ENCODE data around the gene DAGLB.
A peak's percentile ranks its signal among the peaks of the same experiment; 100 is the strongest.
"Not testable (repeated sequence)": the region's sequence is repeated elsewhere in the genome, so short reads cannot be mapped to it uniquely, and the experiment has no call there.

The DAGLB gene

GRCh38 chr7:6394114-6394513 is 53.6 kb downstream of the DAGLB start:
- no peak for DNase-seq

GRCh38 chr7:6393667-6394056 is 54.1 kb downstream of the DAGLB start:
- no peak for DNase-seq

- peak; percentile 30 for DNase-seq
Observed at GRCh38 chr7:6392712-6393666, 54.8 kb downstream of the DAGLB start.

- no peak for DNase-seq
Observed at GRCh38 chr7:6389728-6390127, 58.0 kb downstream of the DAGLB start.

GRCh38 chr7:6387734-6388294 is 59.9 kb downstream of the DAGLB start:
- DNase-seq: no peak

GRCh38 chr7:6386779-6387178 is 61.0 kb downstream of the DAGLB start:
- no peak for DNase-seq

GRCh38 chr7:6385909-6386560 is 61.7 kb downstream of the DAGLB start:
- DNase-seq: no peak

GRCh38 chr7:6385110-6385781 is 62.5 kb downstream of the DAGLB start:
- DNase-seq: peak; percentile 95

- no peak for DNase-seq
Observed at GRCh38 chr7:6384327-6384726, 63.4 kb downstream of the DAGLB start.

- DNase-seq: peak; percentile 29
Observed at GRCh38 chr7:6382817-6383216, 64.9 kb downstream of the DAGLB start.

GRCh38 chr7:6381846-6382245 is 65.9 kb downstream of the DAGLB start:
- DNase-seq: not testable (repeated sequence)

GRCh38 chr7:6380310-6381095 is 67.3 kb downstream of the DAGLB start:
- no peak for DNase-seq

GRCh38 chr7:6379886-6380285 is 67.9 kb downstream of the DAGLB start:
- no peak for DNase-seq

GRCh38 chr7:6378556-6378955 is 69.2 kb downstream of the DAGLB start:
- DNase-seq: not testable (repeated sequence)

GRCh38 chr7:6376820-6377219 is 70.9 kb downstream of the DAGLB start:
- DNase-seq: no peak

GRCh38 chr7:6375348-6376101 is 72.2 kb downstream of the DAGLB start:
- peak; percentile 38 for DNase-seq

GRCh38 chr7:6367701-6368211 is 80.0 kb downstream of the DAGLB start:
- DNase-seq: peak; percentile 44

GRCh38 chr7:6365451-6365850 is 82.3 kb downstream of the DAGLB start:
- DNase-seq: no peak

GRCh38 chr7:6360841-6361240 is 86.9 kb downstream of the DAGLB start:
- DNase-seq: no peak

GRCh38 chr7:6359734-6360133 is 88.0 kb downstream of the DAGLB start:
- DNase-seq: no peak
